Loucy (cell line): ENCODE results near the gene MAP2.

Source experiments
- H2AFZ ChIP-seq: fragments of 200-600 bp; sonication (generic); 2 replicates; pipeline ENCODE4 v1.6.0; 2016; ENCODE audit warnings: antibody characterized with exemption, mild to moderate bottlenecking, low read length, moderate library complexity
- H3F3A ChIP-seq: fragments of 200-600 bp; 2 replicates; pipeline ENCODE4 v1.6.0; 2016; ENCODE audit warnings: antibody characterized with exemption, low read depth, mild to moderate bottlenecking
- H3K27me3 ChIP-seq: fragments of 200-600 bp; sonication (generic); 2 replicates; pipeline ENCODE4 v1.6.1; 2014; ENCODE audit warnings: low read length, mild to moderate bottlenecking; ENCODE audit not compliant: insufficient read depth, poor library complexity, severe bottlenecking
- H3K36me3 ChIP-seq: fragments of 200-600 bp; sonication (generic); 2 replicates; pipeline ENCODE4 v1.6.1; 2016; ENCODE audit warnings: low read length; ENCODE audit not compliant: insufficient read depth
- H3K4me1 ChIP-seq: fragments of 200-600 bp; sonication (generic); 2 replicates; pipeline ENCODE4 v1.5.1; 2014; ENCODE audit warnings: low read length, mild to moderate bottlenecking; ENCODE audit not compliant: insufficient read depth, poor library complexity, severe bottlenecking
- H3K4me2 ChIP-seq: fragments of 200-600 bp; sonication (generic); 2 replicates; pipeline ENCODE4 v1.6.0; 2014; ENCODE audit warnings: antibody characterized with exemption, low read length, low read depth, mild to moderate bottlenecking; ENCODE audit not compliant: poor library complexity, severe bottlenecking
- H3K4me3 ChIP-seq: fragments of 200-600 bp; sonication (generic); 2 replicates; pipeline ENCODE4 v1.5.1; 2014; ENCODE audit warnings: low read length, mild to moderate bottlenecking, mixed read lengths; ENCODE audit not compliant: poor library complexity, severe bottlenecking
- H3K79me2 ChIP-seq: fragments of 200-600 bp; sonication (generic); 2 replicates; pipeline ENCODE4 v1.6.1; 2014; ENCODE audit warnings: low read length; ENCODE audit not compliant: insufficient read depth
- H3K9ac ChIP-seq: fragments of 200-600 bp; sonication (generic); 2 replicates; pipeline ENCODE4 v1.6.0; 2014; ENCODE audit warnings: mild to moderate bottlenecking, low read depth, low read length, moderate library complexity; ENCODE audit not compliant: poor library complexity, severe bottlenecking
- H3K9me2 ChIP-seq: fragments of 200-600 bp; sonication (generic); replicated peaks from 2 replicates; pipeline ENCODE4 v1.6.1; 2016; ENCODE audit warnings: low read depth, low read length, mixed read lengths
- H3K9me3 ChIP-seq: fragments of 200-600 bp; sonication (generic); 2 replicates; pipeline ENCODE4 v1.6.1; 2014; ENCODE audit warnings: mild to moderate bottlenecking, antibody characterized with exemption, low read length, low read depth; ENCODE audit not compliant: insufficient read depth
- H4K20me1 ChIP-seq: fragments of 200-600 bp; sonication (generic); 2 replicates; pipeline ENCODE4 v1.6.0; 2014; ENCODE audit warnings: antibody characterized with exemption, low read length, mild to moderate bottlenecking; ENCODE audit not compliant: insufficient read depth, poor library complexity, severe bottlenecking
- EZH2phosphoT487 ChIP-seq: fragments of 200-600 bp; IDR thresholded peaks from 2 replicates; pipeline ENCODE4 v1.6.1; 2018; ENCODE audit warnings: antibody characterized with exemption, mild to moderate bottlenecking, moderate library complexity, borderline replicate concordance
- TF ChIP-seq, protein P1 (sequence below): fragments of 200-600 bp; sonication (generic); conservative IDR thresholded peaks from 2 replicates; pipeline ENCODE4 v1.5.1; 2014; ENCODE audit warnings: mild to moderate bottlenecking, antibody characterized with exemption, low read length

The MAP2 gene

DNA sequence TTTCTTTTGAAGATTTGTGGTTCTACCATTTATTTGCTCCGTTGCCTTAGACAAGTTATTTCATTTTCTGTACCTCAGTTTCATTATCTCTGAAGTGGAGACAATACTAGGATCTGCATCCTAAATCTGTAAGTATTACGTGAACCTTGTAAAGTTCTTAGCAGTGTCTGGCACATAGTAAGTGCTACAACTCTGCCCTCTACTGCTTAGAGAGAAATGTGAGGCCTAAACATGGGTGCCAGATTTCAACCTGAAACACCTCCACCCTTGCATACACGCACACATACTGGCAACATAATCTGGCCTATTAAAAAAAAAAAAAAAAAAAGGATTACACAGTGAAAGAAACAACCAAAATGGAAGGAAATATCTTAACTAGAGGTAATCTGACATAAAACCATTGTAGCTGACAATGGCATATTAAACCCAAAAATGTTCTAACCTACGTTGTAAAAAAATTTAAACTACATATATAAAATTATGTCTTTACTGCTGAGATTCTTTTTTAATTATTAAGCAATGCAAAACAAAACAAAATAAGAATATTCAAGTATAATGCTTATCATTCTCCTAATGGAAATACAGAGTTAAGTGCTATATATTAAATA is 132.6 kb downstream of the MAP2 start:
- H3K27me3 ChIP-seq: no peaks in the 10 kb centered on the region
- no peak overlapping the region for H3K9ac ChIP-seq
- H3K9me2 ChIP-seq: no peaks in the 10 kb centered on the region
- H3K36me3 ChIP-seq: no peaks in the 10 kb centered on the region
- no peaks in the 10 kb centered on the region for H3K79me2 ChIP-seq
- no peaks in the 10 kb centered on the region for H4K20me1 ChIP-seq
- no peaks in the 10 kb centered on the region for H3K9me3 ChIP-seq
- H2AFZ ChIP-seq: no peak overlapping the region
- no peaks in the 10 kb centered on the region for H3F3A ChIP-seq
- no peak overlapping the region for H3K4me3 ChIP-seq
- H3K4me1 ChIP-seq: peaks cover 4% of the 10 kb centered on the region
- no peak overlapping the region for H3K4me2 ChIP-seq
- TF ChIP-seq EZH2phosphoT487: no peak
- TF ChIP-seq, protein P1, sequence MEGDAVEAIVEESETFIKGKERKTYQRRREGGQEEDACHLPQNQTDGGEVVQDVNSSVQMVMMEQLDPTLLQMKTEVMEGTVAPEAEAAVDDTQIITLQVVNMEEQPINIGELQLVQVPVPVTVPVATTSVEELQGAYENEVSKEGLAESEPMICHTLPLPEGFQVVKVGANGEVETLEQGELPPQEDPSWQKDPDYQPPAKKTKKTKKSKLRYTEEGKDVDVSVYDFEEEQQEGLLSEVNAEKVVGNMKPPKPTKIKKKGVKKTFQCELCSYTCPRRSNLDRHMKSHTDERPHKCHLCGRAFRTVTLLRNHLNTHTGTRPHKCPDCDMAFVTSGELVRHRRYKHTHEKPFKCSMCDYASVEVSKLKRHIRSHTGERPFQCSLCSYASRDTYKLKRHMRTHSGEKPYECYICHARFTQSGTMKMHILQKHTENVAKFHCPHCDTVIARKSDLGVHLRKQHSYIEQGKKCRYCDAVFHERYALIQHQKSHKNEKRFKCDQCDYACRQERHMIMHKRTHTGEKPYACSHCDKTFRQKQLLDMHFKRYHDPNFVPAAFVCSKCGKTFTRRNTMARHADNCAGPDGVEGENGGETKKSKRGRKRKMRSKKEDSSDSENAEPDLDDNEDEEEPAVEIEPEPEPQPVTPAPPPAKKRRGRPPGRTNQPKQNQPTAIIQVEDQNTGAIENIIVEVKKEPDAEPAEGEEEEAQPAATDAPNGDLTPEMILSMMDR: peak; percentile 67

DNA sequence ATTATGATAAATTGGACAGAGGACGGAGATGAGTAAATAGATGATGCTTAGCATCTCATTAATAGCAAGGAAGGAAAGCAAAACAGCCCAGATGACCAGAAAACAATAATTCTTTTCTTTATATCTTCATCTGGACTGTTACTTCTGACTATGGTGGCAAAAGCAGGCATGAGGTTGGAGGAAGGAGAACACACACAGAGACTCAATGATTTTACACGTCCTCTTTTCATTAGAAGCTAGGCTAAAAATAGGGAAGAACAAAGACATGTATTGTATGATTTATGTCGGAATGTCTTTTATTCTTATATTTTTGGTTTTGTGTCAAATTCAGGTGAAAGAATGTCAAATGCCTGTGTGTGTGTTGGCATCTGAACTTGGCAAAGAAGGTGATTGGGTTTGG is 137.1 kb downstream of the MAP2 start:
- H2AFZ ChIP-seq: no peak overlapping the region
- H3K4me3 ChIP-seq: no peak overlapping the region
- no peaks in the 10 kb centered on the region for H3K9me3 ChIP-seq
- H4K20me1 ChIP-seq: no peaks in the 10 kb centered on the region
- no peak overlapping the region for H3K4me2 ChIP-seq
- H3K79me2 ChIP-seq: no peaks in the 10 kb centered on the region
- no peaks in the 10 kb centered on the region for H3F3A ChIP-seq
- H3K9ac ChIP-seq: no peak overlapping the region
- H3K27me3 ChIP-seq: no peaks in the 10 kb centered on the region
- TF ChIP-seq, protein P1: no peak
- TF ChIP-seq EZH2phosphoT487: no peak
- H3K9me2 ChIP-seq: no peaks in the 10 kb centered on the region
- H3K36me3 ChIP-seq: no peaks in the 10 kb centered on the region
- H3K4me1 ChIP-seq: no peaks in the 10 kb centered on the region

DNA sequence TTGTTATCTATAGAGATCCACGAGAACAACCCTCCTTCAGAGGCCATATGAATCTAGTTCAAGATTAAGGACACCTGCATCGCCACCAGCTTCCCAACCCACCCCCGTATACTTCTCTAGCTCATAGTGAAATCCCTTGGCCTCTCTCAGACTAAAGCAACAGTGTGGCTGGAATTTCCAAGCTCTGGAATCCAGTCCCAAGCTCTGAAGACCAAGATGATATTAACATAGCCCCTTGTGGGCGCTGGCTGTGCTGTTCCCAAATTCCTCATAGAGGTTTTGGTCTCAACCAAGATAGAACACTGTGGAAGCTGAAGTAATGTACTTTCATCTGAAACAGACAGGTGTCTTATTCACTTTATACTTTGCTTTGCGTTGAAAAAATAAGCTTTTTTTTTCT is 139.6 kb downstream of the MAP2 start:
- no peaks in the 10 kb centered on the region for H4K20me1 ChIP-seq
- no peaks in the 10 kb centered on the region for H3K36me3 ChIP-seq
- no peaks in the 10 kb centered on the region for H3K27me3 ChIP-seq
- H3K4me3 ChIP-seq: no peak overlapping the region
- no peaks in the 10 kb centered on the region for H3K9me3 ChIP-seq
- H3K4me1 ChIP-seq: no peaks in the 10 kb centered on the region
- H3F3A ChIP-seq: no peaks in the 10 kb centered on the region
- H3K9ac ChIP-seq: no peak overlapping the region
- H3K9me2 ChIP-seq: no peaks in the 10 kb centered on the region
- H3K79me2 ChIP-seq: no peaks in the 10 kb centered on the region
- peak overlapping the region; percentile 4 for H3K4me2 ChIP-seq
- no peak overlapping the region for H2AFZ ChIP-seq
- TF ChIP-seq, protein P1: no peak
- TF ChIP-seq EZH2phosphoT487: no peak
